Measurements from ENCODE around the gene MFAP2.

The MFAP2 gene

DNA sequence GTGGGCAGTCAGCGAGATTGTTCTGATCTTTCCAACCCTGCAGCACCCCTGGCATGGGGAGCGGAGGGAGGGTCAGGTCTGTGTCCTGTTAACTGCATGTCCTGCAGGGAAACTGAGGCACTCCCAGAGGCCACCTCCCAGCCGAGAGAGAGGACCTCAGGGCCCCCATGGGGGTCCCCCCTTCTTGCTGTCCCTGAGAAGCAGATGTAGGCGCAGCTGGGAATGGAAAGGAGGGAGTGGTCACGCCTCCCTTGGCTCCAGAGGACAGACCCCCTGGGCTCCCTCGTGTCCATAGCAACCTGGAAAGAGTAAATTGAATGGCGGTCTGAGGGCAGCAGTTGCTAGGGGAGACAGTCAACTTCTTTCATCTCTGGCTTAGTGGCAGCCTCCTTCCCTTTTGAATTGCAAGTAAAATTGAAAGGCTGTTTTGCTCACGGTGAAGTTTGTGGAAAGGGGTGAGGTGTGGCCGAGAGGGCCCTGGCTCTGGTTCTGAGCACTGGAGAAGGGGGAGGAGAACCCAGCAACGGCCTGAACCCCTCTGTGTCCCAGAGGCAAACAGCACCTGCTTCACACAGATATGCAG is 53.8 kb downstream of the MFAP2 start:
- no peak for DNase-seq

DNA sequence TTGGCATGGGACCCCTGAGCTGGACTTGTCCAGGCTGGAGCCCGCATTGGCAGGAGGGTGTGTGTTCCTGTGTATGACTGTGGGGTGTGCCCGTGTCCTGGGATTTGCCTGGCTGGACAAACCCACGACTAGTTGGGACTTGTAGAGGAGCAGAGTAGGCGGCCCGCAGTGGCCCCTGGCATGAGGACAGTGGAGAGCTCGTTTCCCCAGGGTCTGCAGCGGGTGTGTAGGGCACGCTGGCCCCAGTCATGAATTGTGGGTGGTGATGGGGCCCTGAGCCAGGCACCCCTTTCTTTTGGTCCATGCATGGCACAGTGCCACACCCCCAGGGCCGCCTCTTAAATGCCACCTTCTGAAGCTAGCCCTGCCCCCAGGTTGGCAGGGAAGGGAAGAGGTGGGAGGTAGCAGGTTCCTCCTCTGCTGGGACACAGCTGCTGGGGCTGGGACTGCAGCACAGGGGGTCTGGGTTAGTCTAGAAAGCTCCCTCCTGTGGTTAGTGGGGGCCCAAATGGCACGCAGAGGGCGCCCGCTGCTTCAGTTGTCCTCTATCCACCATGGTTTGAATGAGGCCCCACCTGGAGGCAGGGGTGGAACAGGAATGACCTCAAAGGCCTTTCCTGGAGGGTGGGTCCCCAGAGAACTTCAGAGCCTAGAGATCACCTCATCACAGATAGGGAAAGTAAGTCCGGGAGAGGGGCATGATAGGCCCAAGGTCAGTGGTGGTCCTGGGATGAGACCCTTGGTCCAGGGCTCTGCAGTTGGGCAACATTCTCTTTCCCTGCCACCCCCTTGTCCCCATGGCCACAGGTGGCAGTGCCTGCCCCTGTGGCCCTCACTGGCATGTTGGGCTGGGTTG is 54.6 kb downstream of the MFAP2 start:
- no peak for DNase-seq

DNA sequence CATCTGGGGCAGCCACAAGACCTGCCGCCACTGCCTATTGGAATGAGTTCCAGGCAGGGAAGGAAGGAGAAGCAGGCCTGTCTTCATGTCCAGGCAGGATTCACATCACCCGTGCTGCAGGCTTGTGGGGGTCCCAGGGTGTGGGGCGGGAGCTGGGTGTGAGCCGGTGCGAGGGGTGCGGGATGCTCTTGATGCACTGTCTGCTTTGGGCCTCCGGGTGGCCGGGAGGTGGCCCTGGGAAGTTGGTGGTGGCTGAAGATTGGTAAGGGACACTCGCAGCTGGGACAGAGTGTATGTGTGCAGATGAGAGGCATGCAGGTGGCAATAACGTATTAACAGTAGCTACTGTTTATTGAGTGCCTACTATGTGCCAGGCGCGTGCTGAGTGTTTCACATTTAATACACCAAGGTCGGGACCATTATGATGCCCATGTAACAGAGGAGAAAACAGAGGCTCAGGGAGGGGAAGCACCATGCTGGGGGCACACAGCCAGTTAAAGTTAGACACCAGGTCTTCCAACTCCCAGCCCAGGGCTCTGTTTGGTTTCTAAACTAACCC is 55.4 kb downstream of the MFAP2 start:
- DNase-seq, result no peak
